ENCODE measurements around the gene FAM120AOS.

- TF ChIP-seq CTCF (IDR thresholded peaks at IDR 0.05) (no peak), SMC3 (IDR thresholded peaks at IDR 0.05) (no peak), CBX2 (IDR thresholded peaks at IDR 0.05; ENCODE audit: borderline replicate concordance, low read depth) (no peak), POLR2AphosphoS2 (conservative IDR thresholded peaks at IDR 0.05; ENCODE audit: low read length) (no peak), POLR2A (IDR thresholded peaks at IDR 0.05; ENCODE audit: low read length) (no peak), CHD2 (IDR thresholded peaks at IDR 0.05; ENCODE audit: low read length, partially characterized antibody) (no peak), PBX3 (IDR thresholded peaks at IDR 0.05) (no peak), JUNB (IDR thresholded peaks at IDR 0.05) (no peak)
Observed at GRCh38 chr9:93457006-93457405, 3.6 kb upstream of the FAM120AOS start.
